Hepatocyte (in vitro differentiated cells): ENCODE measurements around the gene EPSTI1.

Experiments
- EZH2 ChIP-seq: fragments of 200-600 bp; sonication (generic); IDR thresholded peaks from 2 replicates; pipeline ENCODE4 v1.6.1; 2016; ENCODE audit warnings: antibody characterized with exemption, mild to moderate bottlenecking, borderline replicate concordance
- EZH2phosphoT487 ChIP-seq: fragments of 200-600 bp; sonication (generic); IDR thresholded peaks from one replicate; pipeline ENCODE4 v1.6.1; 2018; ENCODE audit warnings: antibody characterized with exemption, mild to moderate bottlenecking, low read depth, moderate library complexity; ENCODE audit not compliant: unreplicated experiment, severe bottlenecking
- TF ChIP-seq, protein P1 (sequence below): fragments of 200-600 bp; sonication (generic); IDR thresholded peaks from 2 replicates; pipeline ENCODE4 v1.5.1; 2016; ENCODE audit warnings: antibody characterized with exemption, mild to moderate bottlenecking; ENCODE audit not compliant: poor library complexity

DNA sequence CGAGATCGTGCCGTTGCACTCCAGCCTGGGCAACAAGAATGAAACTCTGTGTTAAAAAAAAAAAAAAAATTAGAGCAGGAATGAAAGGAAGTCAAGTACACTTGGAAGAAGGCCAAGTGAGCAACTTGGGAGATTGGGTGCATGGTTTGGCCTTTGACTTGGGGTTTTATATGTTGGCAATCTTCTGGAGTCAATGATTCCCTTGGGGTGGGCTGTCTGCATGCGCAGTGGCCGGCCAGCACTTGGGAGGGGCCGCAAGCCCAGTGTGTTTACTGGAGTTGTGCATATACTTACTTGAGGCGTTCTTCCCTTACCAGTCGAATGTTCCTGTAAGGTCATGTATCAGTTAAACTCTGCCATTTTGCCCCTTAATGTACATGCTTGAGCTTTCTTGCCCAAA is 106.7 kb downstream of the EPSTI1 start:
- TF ChIP-seq, protein P1, sequence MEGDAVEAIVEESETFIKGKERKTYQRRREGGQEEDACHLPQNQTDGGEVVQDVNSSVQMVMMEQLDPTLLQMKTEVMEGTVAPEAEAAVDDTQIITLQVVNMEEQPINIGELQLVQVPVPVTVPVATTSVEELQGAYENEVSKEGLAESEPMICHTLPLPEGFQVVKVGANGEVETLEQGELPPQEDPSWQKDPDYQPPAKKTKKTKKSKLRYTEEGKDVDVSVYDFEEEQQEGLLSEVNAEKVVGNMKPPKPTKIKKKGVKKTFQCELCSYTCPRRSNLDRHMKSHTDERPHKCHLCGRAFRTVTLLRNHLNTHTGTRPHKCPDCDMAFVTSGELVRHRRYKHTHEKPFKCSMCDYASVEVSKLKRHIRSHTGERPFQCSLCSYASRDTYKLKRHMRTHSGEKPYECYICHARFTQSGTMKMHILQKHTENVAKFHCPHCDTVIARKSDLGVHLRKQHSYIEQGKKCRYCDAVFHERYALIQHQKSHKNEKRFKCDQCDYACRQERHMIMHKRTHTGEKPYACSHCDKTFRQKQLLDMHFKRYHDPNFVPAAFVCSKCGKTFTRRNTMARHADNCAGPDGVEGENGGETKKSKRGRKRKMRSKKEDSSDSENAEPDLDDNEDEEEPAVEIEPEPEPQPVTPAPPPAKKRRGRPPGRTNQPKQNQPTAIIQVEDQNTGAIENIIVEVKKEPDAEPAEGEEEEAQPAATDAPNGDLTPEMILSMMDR, result no peak
- TF ChIP-seq EZH2 (no peak), EZH2phosphoT487 (no peak)
